Measurements from ENCODE around the gene PHOSPHO1. TPM values are rescaled to one million over a fixed set of nuclear protein-coding genes. Genes with fewer than 3 reads are reported as not detected.

Gene PHOSPHO1
- polyA plus RNA-seq, 2 of the 4 experiments (the other 2 are of a cell fraction), result 0.32 to 1.6 TPM

GRCh38 chr17:49234509-49235080 is 4.0 kb upstream of the PHOSPHO1 start:
- Histone ChIP-seq H3K4me3 (no peak overlapping the region), H3K4me2 (no peak overlapping the region), H3K27ac (no peak overlapping the region), H3K9me3 (no peaks in the 10 kb centered on the region), H3K4me1 (peaks cover 8% of the 10 kb centered on the region)
- no peak for DNase-seq (ENCODE audit: low read depth in 1 of 2, low spot score in 1 of 2)
- TF ChIP-seq RFX5 (IDR thresholded peaks at IDR 0.05) (no peak), FOSB (CRISPR knock-in tag; IDR thresholded peaks at IDR 0.05) (no peak), POLR2AphosphoS2 (conservative IDR thresholded peaks at IDR 0.05; ENCODE audit: low read length) (no peak), MAFK (IDR thresholded peaks at IDR 0.05; ENCODE audit: partially characterized antibody) (no peak), KDM1A (IDR thresholded peaks at IDR 0.05; ENCODE audit: low read depth) (no peak), HMGXB4 (CRISPR knock-in tag; IDR thresholded peaks at IDR 0.05; ENCODE audit: borderline replicate concordance) (no peak), HOXB5 (CRISPR knock-in tag; IDR thresholded peaks at IDR 0.05) (no peak), HEYL (CRISPR knock-in tag; IDR thresholded peaks at IDR 0.05) (no peak), JUN (IDR thresholded peaks at IDR 0.05) (no peak), RARB (CRISPR knock-in tag; IDR thresholded peaks at IDR 0.05) (no peak), EHF (CRISPR knock-in tag; IDR thresholded peaks at IDR 0.05) (no peak), MYC (IDR thresholded peaks at IDR 0.05; ENCODE audit: borderline replicate concordance, low read length) (no peak), CTCF (IDR thresholded peaks at IDR 0.05) (no peak), SREBF2 (IDR thresholded peaks at IDR 0.05) (no peak)
- POLR2A ChIA-PET, result no interaction called here
- CTCF ChIA-PET, result interaction anchor here (0.8 to 12.3 kb wide), 7 partner anchors 10 to 500 kb away, joined by 3 to 224 read pairs (median 4); no protein-coding TSS in a partner anchor
- ATAC-seq, result no peak
- FAIRE-seq, result no peak
- WGBS (ENCODE audit: missing lambda C conversion rate), result 82% methylated on average over 5 of the region's 5 CpGs

GRCh38 chr17:49231563-49231894 is 942 bp upstream of the PHOSPHO1 start:
- Histone ChIP-seq H3K27ac (no peak overlapping the region), H3K4me1 (peaks cover 16% of the 10 kb centered on the region), H3K4me3 (no peak overlapping the region), H3K4me2 (peak overlapping the region; percentile 97; the same call in 2 of the 3 replicates), H3K9me3 (no peaks in the 10 kb centered on the region)
- ATAC-seq, result no peak
- 79% methylated on average over 7 of the region's 7 CpGs for WGBS (ENCODE audit: missing lambda C conversion rate)
- no peak for DNase-seq (ENCODE audit: low read depth in 1 of 2, low spot score in 1 of 2)
- FAIRE-seq, result no peak
- ChIA-PET POLR2A (no interaction called here), CTCF (interaction anchor here (1.0 to 12.3 kb wide), 5 partner anchors 9 to 198 kb away, joined by 3 to 224 read pairs (median 9); no protein-coding TSS in a partner anchor)
- no peak for TF ChIP-seq HOXA7 (CRISPR knock-in tag; IDR thresholded peaks at IDR 0.05)
- TF ChIP-seq RAD21 (conservative IDR thresholded peaks at IDR 0.05 in 1 of 2, IDR thresholded peaks at IDR 0.05 in 1 of 2), result no peak
- TF ChIP-seq ATOH8 (CRISPR knock-in tag; IDR thresholded peaks at IDR 0.05; ENCODE audit: low read depth), result no peak
- TF ChIP-seq HEYL (CRISPR knock-in tag; IDR thresholded peaks at IDR 0.05), result no peak
- TF ChIP-seq TFCP2L1 (CRISPR knock-in tag; IDR thresholded peaks at IDR 0.05), result no peak
- TF ChIP-seq TP53 (CRISPR knock-in tag; IDR thresholded peaks at IDR 0.05), result no peak
- no peak for TF ChIP-seq HOXB13 (CRISPR knock-in tag; IDR thresholded peaks at IDR 0.05; ENCODE audit: low read depth)
- TF ChIP-seq, protein P1, sequence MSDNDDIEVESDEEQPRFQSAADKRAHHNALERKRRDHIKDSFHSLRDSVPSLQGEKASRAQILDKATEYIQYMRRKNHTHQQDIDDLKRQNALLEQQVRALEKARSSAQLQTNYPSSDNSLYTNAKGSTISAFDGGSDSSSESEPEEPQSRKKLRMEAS (IDR thresholded peaks at IDR 0.05), result no peak
- no peak for TF ChIP-seq KDM5A (IDR thresholded peaks at IDR 0.05)
- no peak for TF ChIP-seq PHF8 (IDR thresholded peaks at IDR 0.05; ENCODE audit: borderline replicate concordance, low read depth)
- TF ChIP-seq, protein P2, sequence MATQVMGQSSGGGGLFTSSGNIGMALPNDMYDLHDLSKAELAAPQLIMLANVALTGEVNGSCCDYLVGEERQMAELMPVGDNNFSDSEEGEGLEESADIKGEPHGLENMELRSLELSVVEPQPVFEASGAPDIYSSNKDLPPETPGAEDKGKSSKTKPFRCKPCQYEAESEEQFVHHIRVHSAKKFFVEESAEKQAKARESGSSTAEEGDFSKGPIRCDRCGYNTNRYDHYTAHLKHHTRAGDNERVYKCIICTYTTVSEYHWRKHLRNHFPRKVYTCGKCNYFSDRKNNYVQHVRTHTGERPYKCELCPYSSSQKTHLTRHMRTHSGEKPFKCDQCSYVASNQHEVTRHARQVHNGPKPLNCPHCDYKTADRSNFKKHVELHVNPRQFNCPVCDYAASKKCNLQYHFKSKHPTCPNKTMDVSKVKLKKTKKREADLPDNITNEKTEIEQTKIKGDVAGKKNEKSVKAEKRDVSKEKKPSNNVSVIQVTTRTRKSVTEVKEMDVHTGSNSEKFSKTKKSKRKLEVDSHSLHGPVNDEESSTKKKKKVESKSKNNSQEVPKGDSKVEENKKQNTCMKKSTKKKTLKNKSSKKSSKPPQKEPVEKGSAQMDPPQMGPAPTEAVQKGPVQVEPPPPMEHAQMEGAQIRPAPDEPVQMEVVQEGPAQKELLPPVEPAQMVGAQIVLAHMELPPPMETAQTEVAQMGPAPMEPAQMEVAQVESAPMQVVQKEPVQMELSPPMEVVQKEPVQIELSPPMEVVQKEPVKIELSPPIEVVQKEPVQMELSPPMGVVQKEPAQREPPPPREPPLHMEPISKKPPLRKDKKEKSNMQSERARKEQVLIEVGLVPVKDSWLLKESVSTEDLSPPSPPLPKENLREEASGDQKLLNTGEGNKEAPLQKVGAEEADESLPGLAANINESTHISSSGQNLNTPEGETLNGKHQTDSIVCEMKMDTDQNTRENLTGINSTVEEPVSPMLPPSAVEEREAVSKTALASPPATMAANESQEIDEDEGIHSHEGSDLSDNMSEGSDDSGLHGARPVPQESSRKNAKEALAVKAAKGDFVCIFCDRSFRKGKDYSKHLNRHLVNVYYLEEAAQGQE (IDR thresholded peaks at IDR 0.05), result no peak
- no peak for TF ChIP-seq ZSCAN20 (CRISPR knock-in tag; IDR thresholded peaks at IDR 0.05)
- no peak for TF ChIP-seq ZC3H11A (IDR thresholded peaks at IDR 0.05)
- TF ChIP-seq, protein P3, sequence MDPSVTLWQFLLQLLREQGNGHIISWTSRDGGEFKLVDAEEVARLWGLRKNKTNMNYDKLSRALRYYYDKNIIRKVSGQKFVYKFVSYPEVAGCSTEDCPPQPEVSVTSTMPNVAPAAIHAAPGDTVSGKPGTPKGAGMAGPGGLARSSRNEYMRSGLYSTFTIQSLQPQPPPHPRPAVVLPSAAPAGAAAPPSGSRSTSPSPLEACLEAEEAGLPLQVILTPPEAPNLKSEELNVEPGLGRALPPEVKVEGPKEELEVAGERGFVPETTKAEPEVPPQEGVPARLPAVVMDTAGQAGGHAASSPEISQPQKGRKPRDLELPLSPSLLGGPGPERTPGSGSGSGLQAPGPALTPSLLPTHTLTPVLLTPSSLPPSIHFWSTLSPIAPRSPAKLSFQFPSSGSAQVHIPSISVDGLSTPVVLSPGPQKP (IDR thresholded peaks at IDR 0.05; ENCODE audit: low read depth, low read length), result no peak
- TF ChIP-seq MAZ (IDR thresholded peaks at IDR 0.05; ENCODE audit: borderline replicate concordance, low read depth, low read length), result no peak
- TF ChIP-seq BHLHE40 (IDR thresholded peaks at IDR 0.05; ENCODE audit: low read depth, low read length), result no peak
